Hypothalamus (tissue), 51 donors: ENCODE data around the gene C7orf57.
A peak's percentile ranks its signal among the peaks of the same experiment; 100 is the strongest.
"Not testable (repeated sequence)": the region's sequence is repeated elsewhere in the genome, so short reads cannot be mapped to it uniquely, and the experiment has no call there.

ENCODE experiments used
- DNase-seq, 51 donors: peaks; one replicate each; lab custom pipeline; 2025; lab: John Stamatoyannopoulos, UW

Gene C7orf57

DNA sequence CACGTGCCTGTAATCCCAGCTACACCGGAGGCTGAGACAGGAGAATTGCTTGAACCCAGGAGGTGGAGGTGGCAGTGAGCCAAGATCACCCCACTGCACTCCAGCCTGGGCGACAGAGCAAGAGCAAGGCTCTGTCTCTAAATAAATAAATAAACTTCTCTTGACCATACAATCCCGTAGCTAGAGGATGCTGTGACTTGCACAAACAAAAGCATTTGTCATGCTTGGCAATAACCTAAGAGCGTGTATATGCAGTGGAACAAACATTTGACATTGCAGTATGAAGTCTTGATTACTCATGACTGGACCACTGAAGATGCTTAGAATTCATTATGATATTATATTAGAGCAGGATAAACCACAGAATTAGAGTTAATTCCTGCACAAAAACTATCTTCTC, 1.4 kb upstream of the C7orf57 start:
- no peak for DNase-seq

DNA sequence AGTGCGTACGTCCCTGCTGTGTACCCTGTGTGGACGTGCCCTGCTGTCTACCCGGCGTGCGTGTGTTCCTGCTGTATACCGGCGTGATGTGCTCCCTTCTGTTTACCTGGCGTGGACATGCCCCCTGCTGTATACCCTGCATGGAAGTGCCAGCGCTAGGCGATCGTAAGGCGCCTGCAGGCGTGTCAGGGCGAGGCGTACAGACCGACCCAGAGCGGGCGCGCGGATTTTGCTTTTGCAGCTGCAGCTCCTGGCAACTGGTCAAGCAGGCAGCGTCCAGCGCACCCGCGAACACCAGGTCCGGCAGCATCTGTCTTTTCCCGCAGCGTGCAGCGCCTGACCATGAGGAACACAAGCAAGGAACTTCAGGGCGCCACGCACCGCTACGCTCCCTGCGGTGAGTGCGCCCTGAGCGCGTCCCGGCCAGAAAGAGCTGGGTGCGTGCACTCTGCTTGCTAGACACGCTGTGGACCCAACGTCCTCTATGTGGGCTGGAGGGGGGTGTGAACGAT, 680 bp downstream of the C7orf57 start:
- DNase-seq, result peak in 7 of 51 donors; percentile 6 to 28 (median 14)

DNA sequence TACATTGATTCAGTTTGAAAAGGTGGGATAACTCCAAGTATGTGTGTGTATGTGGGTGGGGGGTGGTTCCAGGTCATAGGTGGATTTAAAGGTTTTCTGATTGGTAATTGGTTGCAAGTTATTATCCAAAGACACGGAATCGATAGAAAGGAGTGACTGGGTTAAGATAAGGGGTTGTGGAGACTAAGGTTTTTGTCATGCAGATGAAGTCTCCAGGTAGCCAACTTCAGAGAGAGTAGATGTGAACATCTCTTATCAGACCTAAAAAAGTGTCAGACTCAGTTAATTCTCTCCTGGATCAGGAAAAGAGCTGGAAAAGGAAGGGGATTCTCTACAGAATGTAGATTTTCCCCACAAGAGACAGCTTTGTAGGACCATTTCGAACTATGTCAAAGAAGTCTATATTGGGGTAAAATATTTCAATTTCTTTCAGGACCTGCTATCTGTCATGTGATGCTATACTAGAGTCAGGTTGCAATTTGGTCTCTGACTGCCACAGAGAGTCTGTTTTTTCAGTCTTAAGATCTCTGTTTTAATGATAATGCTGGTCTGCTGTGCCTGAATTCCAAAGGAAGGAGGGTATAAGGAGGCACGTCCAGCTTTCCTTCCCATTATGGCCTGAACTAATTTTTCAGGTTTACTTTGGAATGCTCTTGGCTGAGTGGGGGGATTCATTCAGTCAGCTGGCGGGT, 3.6 kb downstream of the C7orf57 start:
- no peak for DNase-seq

DNA sequence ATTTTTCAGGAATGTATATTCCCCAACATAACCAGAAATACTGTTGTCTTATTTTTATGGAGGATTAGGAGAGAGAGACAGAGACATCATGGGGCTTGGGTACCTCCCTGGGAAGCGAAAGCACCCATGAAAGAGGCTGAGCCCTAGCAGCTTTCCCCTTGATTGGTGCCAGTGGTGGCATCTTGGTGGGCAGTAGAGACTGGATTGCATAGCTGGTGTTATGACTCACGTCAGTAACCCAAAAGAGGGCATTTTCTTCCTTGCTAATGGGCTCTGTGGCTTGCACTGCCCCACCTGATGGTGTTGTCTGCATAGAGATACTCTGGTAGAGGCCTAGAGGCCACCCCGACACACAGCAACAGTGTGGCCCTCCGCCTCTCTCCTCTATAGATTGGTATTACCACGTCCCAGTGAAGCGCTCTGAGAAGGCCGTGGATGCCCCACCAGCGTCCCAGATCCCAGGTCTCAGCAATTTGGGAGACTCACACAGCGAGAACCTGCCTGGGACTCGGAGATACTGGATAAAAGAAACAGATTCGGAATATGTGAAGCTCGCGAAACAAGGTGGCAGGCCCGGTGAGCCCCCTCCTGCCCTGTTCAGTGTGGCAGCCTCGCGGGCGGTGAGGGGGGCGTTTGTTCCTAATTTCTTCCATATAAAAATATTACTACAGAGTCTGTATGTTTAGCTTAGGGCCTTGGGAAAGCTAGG, 5.8 kb downstream of the C7orf57 start:
- DNase-seq, result no peak

DNA sequence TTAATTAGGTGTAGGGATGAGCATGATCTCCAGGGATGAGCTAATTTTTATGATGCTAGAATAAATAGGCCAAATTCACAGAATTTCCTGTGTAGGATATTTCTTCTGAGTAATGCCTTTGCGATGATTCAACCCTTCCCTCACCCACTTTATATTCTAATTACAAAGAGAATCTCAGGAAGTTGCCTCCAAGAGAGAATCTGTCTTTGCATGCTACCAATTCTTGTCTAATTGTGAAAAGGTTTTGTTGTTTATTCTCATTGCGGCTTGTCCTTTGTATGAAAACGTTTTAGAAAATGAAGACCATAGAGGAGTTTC, 6.3 kb downstream of the C7orf57 start:
- peak in 1 of 51 donors; percentile 16 for DNase-seq

DNA sequence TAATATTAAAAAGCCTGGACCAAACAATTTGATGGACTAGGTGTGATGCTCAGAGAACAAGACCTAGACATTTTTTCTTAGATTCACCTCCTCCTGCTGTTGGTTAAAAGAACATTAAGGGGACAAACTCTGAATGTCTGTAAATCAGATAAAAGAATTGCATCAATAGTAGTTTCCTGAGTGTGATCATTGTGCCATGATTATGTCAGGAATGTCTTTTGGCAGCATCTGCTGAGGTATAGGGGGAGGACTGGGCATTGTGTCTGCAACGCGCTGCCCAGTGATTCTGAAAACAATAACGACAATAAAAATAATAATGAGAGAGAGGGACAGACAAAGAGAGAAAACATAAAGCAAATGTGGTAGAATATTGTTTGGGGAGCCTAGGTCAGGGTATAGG, 6.9 kb downstream of the C7orf57 start:
- DNase-seq, result no peak

DNA sequence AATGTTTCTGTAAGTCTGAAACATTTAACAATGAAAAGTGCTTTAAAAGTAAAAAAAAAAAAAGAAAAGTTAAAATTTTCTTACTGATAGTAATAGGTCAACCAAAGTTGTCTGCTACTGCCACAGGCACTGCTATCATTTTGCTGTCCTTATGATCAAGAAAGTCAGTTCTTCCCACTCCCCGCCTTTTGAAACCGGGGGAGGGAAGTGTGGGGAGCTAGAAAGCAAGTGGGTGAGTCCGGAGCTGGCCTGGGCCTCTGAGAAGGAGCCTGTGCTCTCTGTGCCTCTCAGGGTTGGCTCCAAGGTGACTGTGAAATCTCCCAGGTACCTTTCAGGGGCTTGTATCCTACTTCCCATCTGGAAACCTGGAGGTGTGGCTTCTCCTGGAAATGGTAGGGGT, 7.3 kb downstream of the C7orf57 start:
- no peak for DNase-seq

DNA sequence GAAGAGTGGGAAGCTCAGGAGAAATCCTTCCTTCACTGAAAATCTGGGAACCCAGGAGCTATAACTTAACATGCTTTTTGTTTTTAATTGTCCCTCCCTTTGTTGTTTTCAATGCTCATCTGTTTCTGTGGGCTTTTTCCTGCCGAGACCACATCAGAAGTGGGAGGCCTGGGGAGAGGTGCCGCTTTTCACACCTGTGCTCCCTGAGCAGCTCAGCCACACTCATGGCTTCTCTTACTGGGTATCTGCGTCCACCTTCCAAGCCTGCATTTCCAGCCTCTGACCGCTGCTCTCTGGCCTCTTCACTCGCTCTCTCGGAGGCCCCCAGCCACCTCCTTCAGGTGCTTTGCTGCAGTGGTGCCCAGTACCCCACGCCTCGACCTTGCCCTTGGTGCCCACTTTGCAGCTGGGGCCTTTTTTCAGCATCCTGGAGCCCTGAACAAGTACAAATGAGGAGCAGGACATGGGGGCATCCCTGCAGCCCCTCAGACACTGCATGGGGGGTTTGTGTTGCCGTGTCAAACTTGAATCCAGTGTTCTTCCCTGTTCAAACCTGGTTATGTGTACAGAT, 9.9 kb downstream of the C7orf57 start:
- no peak for DNase-seq

DNA sequence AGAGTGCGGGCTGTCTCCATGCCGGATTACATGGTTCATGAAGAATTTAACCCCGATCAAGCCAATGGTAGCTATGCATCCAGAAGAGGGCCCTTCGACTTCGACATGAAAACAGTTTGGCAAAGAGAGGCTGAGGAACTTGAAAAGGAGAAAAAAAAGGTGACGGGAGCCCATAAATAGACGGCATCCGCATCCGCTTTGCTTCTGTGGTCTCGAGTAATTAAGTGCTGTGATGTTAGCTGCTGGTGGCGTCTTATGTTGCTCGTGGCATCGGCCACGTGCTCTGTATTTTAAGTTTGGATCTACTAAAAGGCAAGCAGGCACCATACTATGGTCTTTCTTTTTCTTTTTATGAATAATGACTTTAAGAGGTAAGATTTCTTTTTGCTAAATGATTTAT, 11.1 kb downstream of the C7orf57 start:
- DNase-seq, result no peak

DNA sequence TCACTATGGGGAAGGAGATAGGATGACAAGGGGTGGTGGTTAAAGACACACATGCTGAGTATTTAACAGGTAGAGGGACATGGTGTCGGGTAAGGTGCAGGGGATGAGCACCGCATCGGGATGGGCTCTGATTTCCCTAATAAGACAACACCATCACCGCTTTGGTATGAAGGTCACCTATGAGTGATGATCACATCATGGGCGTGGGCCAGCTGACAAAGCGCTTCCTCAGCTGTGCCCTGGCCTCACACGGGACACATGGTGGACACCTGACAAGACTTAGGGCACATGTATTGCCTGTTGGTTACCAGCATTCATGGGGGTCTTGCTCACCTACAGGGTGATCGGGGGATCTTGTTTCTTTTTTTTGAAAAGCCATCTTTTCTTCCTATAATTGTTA, 12.8 kb downstream of the C7orf57 start:
- no peak for DNase-seq

DNA sequence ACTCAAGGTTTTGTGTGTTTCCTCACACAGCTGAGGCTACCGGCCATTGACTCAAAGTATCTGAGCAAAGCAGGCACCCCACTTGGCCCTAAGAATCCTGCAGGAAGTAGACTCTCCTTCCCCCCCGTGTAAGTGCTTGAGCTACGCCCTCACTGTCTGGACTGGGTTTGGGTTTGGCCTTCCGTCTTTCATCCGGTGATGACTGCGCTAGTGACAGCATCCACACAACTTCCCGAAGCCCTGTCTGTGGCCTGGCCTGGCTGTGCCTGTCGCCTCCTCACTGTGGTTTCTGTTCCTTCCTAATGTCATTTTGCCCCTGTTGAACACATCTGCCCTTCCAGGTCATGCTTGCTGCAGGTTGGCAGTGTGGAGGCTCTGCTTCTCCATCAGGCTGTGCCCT, 14.5 kb downstream of the C7orf57 start:
- no peak for DNase-seq

DNA sequence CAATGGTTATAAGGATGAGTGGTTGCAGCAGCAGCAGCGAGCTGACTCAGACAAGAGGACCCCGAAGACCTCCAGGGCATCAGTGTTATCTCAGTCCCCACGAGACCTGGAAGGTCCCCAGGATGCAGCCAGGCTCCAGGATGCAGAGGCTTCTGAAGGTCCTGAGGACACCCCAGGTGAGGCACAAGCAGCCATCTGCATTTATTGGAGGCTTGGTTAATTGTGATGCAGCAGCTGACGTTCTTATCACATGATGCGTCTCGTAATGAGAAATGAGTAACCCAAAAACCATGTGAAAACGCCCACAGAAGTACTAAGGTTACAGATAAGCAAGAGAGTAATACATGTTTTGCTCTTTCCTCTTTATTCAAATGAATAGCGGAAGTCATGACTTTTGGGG, 17.4 kb downstream of the C7orf57 start:
- no peak for DNase-seq

DNA sequence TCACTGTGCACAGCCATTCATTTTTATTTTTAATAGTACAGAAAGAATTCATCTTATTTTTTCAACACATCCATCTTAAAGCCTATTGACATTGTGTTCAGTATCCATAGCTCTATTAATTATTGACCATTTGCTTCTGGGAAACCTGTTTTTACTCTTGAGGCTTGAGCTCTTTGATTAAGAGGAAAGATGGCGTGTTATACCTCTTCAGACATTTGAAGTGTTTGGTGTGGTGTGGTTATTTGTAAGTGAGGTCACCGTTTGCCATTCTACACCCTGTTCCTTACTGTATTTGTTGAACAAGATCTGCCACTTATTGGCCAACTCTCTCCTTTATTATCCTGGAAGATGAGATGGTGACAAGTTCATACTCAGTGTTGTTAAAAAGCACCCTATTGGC, 18.4 kb downstream of the C7orf57 start:
- no peak for DNase-seq

DNA sequence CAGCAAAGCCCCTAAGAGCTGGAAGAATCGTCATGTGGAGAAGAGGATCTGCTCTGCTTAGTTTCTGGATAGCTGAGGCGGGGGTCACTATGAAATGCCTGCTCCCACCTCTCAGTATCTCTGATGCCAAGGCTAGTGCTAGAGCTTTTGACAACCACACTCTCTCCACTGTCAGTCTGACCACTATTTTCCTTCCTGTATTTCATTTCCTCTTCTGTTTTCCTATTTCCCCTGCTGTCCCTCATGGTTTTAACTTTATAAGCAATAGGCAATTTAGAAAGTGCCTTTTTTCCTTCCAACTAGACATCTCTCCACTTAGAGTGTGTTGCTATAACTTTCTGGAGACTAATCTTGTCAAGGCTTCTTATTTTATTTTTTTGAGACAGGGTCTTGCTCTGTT, 23.6 kb downstream of the C7orf57 start:
- no peak for DNase-seq

DNA sequence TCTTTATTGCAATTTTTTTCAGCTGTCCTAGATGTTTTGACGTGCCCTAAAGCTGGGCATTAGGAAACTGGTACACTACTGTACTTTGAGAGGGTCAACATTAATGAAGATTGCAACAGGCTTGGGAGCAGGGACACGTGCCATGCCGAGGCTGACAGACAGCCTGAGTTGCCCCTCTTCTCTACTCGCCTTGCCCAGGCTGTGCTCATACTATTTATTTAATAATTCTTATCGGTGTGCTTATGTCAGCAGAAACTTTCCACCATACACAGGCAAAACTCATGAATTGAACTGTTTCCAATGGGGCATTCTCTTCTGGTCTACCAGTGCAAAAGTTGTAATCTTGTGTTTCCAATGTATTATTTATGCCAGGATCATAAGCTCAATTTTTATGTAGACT, 24.4 kb downstream of the C7orf57 start:
- DNase-seq, result no peak

DNA sequence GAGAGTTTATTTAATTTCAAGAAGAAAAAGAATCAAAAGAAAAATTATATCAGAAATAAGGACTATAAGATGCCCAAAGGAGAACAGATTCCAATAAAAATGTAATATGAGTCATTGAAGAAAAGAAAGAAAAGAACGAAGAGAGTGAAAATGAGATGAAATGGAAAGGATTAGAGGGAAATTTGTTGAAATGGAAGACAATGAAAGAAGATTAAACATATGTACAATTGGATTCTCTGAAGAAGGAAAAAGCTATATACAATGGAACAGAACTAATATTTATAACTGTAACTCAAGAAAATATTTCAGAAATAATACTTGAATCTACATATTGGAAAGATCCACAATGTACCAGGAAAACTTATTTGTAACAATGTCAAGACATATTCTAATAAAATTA, 28.6 kb downstream of the C7orf57 start:
- no peak for DNase-seq

DNA sequence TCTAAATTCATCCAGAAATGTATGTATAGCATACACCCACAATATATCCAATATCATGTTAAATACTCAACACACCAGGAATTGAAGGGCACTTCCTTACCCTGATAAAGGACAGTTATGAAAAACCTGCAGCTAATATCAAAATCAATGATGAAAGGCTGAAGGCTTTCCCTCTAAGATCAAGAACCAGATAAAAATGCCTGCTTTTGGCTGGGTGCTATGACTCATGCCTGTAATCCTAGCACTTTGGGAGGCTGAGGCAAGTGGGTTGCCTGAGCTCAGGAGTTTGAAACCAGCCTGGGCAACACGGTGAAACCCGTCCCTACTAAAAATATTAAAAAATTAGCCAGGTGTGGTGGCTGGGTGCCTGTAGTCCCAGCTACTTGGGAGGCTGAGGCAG, 32.1 kb downstream of the C7orf57 start:
- no peak for DNase-seq

DNA sequence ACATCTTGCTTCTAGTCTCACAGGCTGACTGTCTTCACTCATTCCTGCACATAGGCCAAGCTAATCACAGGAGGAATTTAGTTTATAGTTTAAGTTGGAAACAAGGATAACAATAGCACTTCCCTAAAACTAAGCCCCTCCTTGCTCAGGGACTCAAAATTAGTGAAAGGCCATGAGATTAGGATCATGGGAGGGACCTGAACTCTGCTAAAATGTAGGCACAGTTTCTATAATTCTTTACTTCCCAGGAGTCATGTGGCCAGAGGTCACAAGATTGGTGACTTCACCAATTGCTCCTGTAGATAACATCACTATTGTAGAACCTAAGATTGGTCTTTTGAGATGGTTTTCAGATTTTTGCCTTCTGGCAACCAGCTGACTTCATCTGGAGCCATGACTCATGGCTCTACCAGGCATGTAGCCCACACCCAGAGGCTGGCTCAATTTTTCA, 38.9 kb downstream of the C7orf57 start:
- DNase-seq, result no peak

DNA sequence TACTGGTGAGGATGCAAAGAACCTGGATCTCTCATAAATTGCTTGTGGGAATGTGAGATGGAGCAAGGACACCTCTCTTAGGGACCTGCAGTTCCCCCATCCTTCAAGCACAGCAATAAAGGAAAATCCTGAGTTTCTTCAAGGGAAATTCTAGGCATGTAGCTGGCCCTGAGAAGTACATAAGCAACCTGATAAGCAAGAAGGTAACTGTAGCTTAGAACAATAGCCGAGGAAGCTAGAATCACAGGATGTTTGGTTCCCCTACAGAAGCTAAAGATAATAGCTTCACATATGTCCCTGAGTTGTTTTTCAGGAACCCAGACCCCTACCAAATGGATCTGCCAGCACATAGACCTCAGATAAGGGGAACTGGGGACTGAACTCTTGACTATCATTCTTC, 42.1 kb downstream of the C7orf57 start:
- DNase-seq, result no peak

DNA sequence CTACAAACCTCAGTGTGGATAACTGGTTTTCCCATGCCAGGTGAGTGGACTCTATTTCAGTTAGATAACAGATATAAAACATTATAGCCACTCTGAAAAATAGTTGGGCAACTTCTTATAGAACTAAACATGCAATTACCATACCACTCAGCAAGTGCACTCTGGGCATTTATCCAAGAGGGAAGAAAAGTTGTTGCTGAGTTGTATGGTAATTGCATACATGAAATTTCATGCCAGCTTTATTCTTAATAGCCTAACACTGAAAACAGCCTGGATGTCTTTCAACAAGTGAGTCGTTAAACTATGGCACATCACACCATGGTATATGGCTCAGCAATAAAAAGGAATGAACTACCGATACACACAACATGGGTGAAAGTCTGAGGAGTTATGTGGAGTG, 43.1 kb downstream of the C7orf57 start:
- DNase-seq, result no peak

DNA sequence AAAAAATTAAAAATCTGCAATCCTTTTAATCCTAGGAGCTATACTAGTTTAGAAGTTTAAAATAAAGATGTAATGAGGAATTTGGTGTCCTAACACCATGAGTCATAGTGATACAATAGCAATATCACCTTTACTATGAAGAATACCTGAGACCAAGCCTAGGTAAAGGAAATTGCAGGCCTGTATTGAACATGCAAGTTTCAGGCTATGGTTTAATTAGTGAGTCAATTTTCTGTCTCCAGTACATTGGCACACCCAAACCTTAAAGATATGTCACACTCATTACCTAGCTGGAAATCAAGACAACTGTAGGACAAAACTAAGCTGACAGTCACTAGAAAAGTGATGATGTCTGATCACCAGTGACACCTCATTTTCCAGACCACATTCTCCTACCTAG, 47.0 kb downstream of the C7orf57 start:
- not testable (repeated sequence) for DNase-seq
